ENCODE measurements around the gene CEP89.

The CEP89 gene

DNA sequence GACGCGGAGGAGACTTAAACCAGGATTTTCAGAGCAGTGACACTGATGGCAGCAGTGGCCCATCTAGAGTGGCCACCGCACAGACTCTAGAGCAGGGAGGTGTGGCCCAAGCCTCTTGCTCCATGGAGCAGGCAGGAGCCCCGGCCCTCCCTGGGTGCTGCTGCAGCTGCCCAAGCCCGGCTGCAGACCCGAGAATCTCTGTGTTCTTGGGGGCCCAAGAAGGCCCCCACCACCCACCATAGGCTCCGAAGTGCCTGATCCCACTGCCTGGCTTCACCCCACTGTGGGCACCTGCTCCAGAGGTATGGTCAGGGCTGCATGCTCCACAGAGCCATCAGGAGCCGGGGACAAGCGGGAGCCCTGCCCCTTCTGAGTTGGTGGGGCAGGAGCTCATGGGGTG lies 36.1 kb downstream of the CEP89 start:
- TF ChIP-seq, protein P1, sequence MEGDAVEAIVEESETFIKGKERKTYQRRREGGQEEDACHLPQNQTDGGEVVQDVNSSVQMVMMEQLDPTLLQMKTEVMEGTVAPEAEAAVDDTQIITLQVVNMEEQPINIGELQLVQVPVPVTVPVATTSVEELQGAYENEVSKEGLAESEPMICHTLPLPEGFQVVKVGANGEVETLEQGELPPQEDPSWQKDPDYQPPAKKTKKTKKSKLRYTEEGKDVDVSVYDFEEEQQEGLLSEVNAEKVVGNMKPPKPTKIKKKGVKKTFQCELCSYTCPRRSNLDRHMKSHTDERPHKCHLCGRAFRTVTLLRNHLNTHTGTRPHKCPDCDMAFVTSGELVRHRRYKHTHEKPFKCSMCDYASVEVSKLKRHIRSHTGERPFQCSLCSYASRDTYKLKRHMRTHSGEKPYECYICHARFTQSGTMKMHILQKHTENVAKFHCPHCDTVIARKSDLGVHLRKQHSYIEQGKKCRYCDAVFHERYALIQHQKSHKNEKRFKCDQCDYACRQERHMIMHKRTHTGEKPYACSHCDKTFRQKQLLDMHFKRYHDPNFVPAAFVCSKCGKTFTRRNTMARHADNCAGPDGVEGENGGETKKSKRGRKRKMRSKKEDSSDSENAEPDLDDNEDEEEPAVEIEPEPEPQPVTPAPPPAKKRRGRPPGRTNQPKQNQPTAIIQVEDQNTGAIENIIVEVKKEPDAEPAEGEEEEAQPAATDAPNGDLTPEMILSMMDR (IDR thresholded peaks at IDR 0.05; ENCODE audit: low read length, missing control alignments): no peak
- DNase-seq (ENCODE audit: low read depth): no peak
- no peak overlapping the region for H3K4me3 ChIP-seq (replicated peaks; ENCODE audit: low read depth, low read length)

DNA sequence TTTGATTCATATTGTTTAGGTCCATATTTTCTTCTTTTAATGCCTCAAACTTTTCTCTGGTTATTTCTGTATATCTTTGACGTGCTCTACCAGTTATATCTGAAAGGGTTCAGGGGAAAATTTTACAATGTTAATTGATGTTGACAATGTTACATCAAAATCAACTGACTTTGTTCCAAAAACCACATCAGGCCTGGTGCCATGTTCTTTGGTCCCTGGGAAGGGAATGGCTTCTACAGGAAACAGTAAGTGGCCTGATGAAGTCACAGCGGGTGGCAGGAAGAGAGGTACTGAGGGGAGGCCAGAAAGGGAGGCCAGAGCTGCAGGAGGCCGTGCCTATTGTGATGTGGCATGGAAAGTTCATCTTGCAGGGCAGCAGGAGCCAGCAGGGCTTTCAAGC lies 38.2 kb downstream of the CEP89 start:
- TF ChIP-seq, protein P1 (IDR thresholded peaks at IDR 0.05; ENCODE audit: low read length, missing control alignments): no peak
- DNase-seq (ENCODE audit: low read depth): no peak
- no peak overlapping the region for H3K4me3 ChIP-seq (replicated peaks; ENCODE audit: low read depth, low read length)

DNA sequence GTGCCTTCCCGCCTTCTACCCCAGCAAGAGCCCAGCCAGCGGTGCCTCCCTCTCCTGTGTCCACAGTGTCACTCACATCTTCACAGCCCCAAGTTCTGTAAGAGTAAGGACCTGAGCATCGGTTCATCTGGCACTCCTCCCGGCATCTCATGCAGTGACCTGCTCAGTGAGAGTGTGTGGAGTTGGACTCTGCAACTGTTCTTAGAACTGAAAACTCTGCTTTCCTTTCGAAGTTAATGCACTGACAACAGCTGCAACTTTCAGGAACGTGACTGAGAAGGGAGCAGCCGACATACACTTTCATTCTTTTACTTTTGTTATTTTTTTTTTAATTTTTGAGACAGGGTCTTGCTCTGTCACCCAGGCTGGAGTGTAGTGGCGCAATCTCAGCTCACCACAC lies 41.2 kb downstream of the CEP89 start:
- H3K4me3 ChIP-seq (replicated peaks; ENCODE audit: low read depth, low read length): no peak overlapping the region
- no peak for DNase-seq (ENCODE audit: low read depth)
- TF ChIP-seq, protein P1 (IDR thresholded peaks at IDR 0.05; ENCODE audit: low read length, missing control alignments): no peak

DNA sequence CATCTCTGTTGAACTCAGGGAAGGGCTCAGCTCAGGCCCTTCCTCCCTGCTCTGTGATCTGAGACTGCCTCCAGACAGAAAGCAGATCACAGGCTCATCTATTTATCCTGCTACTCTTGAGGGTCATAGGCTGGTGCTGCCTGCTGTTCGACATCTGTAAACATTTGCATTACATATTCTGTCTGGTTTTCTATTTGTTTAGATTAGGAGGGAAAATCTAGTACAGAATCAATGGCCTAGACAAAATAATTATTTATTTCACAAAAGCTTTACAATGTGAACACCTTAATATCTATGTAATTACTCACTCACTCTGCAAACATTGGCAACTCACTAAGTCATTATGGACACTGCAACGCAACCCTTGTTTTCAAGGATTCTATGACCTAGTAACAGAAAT lies 43.0 kb downstream of the CEP89 start:
- no peak overlapping the region for H3K4me3 ChIP-seq (replicated peaks; ENCODE audit: low read depth, low read length)
- TF ChIP-seq, protein P1 (IDR thresholded peaks at IDR 0.05; ENCODE audit: low read length, missing control alignments): no peak
- no peak for DNase-seq (ENCODE audit: low read depth)

DNA sequence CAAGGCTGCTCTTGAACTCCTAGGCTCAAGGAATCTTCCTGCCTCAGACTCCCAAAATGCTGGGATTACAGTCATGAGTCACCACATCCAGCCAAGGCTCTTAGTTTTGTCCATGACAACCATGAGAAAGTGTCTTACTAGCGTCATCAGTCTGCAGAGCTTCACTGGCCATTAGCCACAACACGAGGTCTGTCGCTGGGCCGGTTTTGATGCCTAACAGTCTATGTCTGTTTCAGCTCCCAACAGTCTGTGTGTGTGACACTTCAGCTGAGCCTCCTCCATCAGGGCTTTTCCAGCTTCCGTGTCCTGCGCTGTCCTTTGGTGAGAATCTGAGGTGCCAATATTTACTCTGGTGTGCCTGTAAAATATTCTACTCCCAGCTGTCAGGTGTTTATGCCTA lies 47.6 kb downstream of the CEP89 start:
- DNase-seq (ENCODE audit: low read depth): peak; percentile 1
- H3K4me3 ChIP-seq (replicated peaks; ENCODE audit: low read depth, low read length): no peak overlapping the region
- TF ChIP-seq, protein P1 (IDR thresholded peaks at IDR 0.05; ENCODE audit: low read length, missing control alignments): no peak

DNA sequence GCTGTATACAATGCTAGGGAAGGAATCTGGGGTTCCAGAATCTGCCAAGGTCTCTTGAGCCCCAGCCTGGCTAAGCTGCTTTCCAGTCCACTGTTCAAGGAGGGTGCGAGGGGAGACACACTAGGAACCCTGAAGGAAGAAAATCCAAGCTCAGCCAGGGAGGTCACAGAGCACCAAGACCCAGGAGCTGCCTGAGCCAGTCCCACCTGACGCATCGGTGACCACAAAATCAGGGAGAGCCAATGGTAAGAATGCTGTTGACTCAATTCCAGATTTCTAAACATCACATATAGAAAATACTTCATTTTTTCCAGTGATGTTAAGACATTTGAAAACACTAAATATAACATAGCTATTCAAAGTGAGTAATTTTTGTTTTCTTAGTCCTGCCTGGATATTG lies 50.1 kb downstream of the CEP89 start:
- DNase-seq (ENCODE audit: low read depth): no peak
- H3K4me3 ChIP-seq (replicated peaks; ENCODE audit: low read depth, low read length): no peak overlapping the region
- TF ChIP-seq, protein P1 (IDR thresholded peaks at IDR 0.05; ENCODE audit: low read length, missing control alignments): no peak

DNA sequence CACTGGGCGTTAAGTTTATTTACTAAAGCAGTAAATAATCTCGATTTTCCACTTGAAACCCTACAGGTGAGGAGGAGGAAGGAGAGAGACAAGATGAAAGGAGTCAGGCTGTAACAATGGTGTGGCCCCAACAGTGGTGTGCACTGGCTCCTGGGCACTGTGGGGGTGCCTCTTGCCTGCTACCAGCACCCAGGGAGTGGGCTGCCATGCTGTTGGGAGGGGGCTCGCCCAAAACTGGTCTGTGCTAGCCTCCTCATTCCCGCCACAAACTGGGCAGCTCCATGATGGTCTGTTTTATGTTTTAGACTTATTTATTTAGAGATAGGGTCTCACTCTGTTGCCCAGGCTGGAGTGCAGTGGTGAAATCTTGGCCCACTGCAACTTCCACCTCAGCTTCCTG lies 52.4 kb downstream of the CEP89 start:
- TF ChIP-seq, protein P1 (IDR thresholded peaks at IDR 0.05; ENCODE audit: low read length, missing control alignments): no peak
- DNase-seq (ENCODE audit: low read depth): no peak
- no peak overlapping the region for H3K4me3 ChIP-seq (replicated peaks; ENCODE audit: low read depth, low read length)

Data from fibroblast of pulmonary artery (primary cell).